GM23338 (cell line): ENCODE measurements around the gene SIGLEC6.

ENCODE experiments used
- CREB1 ChIP-seq: fragments of 250-450 bp; sonication (Bioruptor Pico); IDR thresholded peaks from 2 replicates; pipeline ENCODE4 v1.5.0; 2020; ENCODE audit warnings: low read depth, mild to moderate bottlenecking, moderate library complexity
- EZH2 ChIP-seq: fragments of 200-600 bp; sonication (generic); IDR thresholded peaks from one replicate; pipeline ENCODE4 v1.8.0; 2017; ENCODE audit warnings: antibody characterized with exemption, mild to moderate bottlenecking, low read depth; ENCODE audit not compliant: unreplicated experiment
- EZH2phosphoT487 ChIP-seq: fragments of 200-600 bp; sonication (generic); IDR thresholded peaks from one replicate; pipeline ENCODE4 v1.8.1; 2018; ENCODE audit warnings: antibody characterized with exemption; ENCODE audit not compliant: unreplicated experiment
- JUNB ChIP-seq: IDR thresholded peaks from one replicate; pipeline ENCODE4 v1.6.1; 2016; ENCODE audit warnings: antibody characterized with exemption; ENCODE audit not compliant: unreplicated experiment
- NANOG ChIP-seq: IDR thresholded peaks from 2 replicates; pipeline ENCODE4 v1.6.1; 2016; ENCODE audit warnings: antibody characterized with exemption, borderline replicate concordance
- POLR2AphosphoS5 ChIP-seq: IDR thresholded peaks from 2 replicates; pipeline ENCODE4 v1.6.1; 2016; ENCODE audit warnings: antibody characterized with exemption, low read depth
- ZNF114 ChIP-seq: fragments of 250-450 bp; sonication (Bioruptor Pico); IDR thresholded peaks from 2 replicates; pipeline ENCODE4 v1.5.0; 2020; ENCODE audit warnings: mild to moderate bottlenecking, moderate library complexity
- ZNF331 ChIP-seq: fragments of 250-450 bp; sonication (Bioruptor Pico); IDR thresholded peaks from 2 replicates; pipeline ENCODE4 v1.5.0; 2020; ENCODE audit warnings: low read depth, mild to moderate bottlenecking, moderate library complexity
- TF ChIP-seq, protein P1 (sequence below): IDR thresholded peaks from one replicate; pipeline ENCODE4 v1.6.1; 2018; ENCODE audit warnings: antibody characterized with exemption; ENCODE audit not compliant: unreplicated experiment
- TF ChIP-seq, protein P2 (sequence below), 2 experiments: fragments of 200-600 bp in 1 of 2; sonication (generic) in 1 of 2; conservative IDR thresholded peaks; 2 replicates each; pipeline versions ENCODE4 v1.5.1 to v1.6.1; 2016 to 2017; ENCODE audit warnings: antibody characterized with exemption in 2 of 2, low read depth in 2 of 2, mild to moderate bottlenecking in 2 of 2, moderate library complexity in 1 of 2
- TF ChIP-seq, protein P3 (sequence below): fragments of 250-450 bp; sonication (Bioruptor Pico); IDR thresholded peaks from 2 replicates; pipeline ENCODE4 v1.5.0; 2020; ENCODE audit warnings: mild to moderate bottlenecking, moderate library complexity
- TF ChIP-seq, protein P4 (sequence below): IDR thresholded peaks from 2 replicates; pipeline ENCODE4 v1.6.1; 2016; ENCODE audit warnings: antibody characterized with exemption

DNA sequence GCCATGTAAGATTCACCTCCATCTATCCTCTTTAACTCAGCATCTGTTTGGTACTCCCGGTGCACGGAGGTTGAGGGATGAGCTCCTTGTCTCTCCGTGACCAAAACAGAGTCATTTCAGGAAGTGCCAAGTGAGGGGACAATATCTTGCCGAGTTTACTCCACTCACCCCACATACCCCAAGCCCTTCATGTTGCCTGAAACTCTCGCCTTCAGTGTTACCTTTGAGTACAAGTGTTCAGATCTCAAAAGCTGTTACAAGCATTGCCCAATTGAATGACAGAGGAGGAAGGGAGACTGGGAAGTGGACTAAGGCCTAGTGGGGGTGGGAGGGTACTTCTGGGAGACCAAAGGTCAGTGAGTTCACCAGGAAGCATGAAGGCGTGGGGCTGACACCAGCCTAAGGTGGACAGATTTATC lies 23.8 kb downstream of the SIGLEC6 start:
- TF ChIP-seq, protein P1, sequence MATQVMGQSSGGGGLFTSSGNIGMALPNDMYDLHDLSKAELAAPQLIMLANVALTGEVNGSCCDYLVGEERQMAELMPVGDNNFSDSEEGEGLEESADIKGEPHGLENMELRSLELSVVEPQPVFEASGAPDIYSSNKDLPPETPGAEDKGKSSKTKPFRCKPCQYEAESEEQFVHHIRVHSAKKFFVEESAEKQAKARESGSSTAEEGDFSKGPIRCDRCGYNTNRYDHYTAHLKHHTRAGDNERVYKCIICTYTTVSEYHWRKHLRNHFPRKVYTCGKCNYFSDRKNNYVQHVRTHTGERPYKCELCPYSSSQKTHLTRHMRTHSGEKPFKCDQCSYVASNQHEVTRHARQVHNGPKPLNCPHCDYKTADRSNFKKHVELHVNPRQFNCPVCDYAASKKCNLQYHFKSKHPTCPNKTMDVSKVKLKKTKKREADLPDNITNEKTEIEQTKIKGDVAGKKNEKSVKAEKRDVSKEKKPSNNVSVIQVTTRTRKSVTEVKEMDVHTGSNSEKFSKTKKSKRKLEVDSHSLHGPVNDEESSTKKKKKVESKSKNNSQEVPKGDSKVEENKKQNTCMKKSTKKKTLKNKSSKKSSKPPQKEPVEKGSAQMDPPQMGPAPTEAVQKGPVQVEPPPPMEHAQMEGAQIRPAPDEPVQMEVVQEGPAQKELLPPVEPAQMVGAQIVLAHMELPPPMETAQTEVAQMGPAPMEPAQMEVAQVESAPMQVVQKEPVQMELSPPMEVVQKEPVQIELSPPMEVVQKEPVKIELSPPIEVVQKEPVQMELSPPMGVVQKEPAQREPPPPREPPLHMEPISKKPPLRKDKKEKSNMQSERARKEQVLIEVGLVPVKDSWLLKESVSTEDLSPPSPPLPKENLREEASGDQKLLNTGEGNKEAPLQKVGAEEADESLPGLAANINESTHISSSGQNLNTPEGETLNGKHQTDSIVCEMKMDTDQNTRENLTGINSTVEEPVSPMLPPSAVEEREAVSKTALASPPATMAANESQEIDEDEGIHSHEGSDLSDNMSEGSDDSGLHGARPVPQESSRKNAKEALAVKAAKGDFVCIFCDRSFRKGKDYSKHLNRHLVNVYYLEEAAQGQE: no peak
- TF ChIP-seq, protein P2, sequence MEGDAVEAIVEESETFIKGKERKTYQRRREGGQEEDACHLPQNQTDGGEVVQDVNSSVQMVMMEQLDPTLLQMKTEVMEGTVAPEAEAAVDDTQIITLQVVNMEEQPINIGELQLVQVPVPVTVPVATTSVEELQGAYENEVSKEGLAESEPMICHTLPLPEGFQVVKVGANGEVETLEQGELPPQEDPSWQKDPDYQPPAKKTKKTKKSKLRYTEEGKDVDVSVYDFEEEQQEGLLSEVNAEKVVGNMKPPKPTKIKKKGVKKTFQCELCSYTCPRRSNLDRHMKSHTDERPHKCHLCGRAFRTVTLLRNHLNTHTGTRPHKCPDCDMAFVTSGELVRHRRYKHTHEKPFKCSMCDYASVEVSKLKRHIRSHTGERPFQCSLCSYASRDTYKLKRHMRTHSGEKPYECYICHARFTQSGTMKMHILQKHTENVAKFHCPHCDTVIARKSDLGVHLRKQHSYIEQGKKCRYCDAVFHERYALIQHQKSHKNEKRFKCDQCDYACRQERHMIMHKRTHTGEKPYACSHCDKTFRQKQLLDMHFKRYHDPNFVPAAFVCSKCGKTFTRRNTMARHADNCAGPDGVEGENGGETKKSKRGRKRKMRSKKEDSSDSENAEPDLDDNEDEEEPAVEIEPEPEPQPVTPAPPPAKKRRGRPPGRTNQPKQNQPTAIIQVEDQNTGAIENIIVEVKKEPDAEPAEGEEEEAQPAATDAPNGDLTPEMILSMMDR (conservative IDR thresholded peaks at IDR 0.05; ENCODE audit: low read depth in 2 of 2): no peak
- TF ChIP-seq POLR2AphosphoS5 (no peak), EZH2 (no peak), CREB1 (CRISPR knock-in tag) (no peak), ZNF114 (no peak), JUNB (no peak), EZH2phosphoT487 (no peak), NANOG (no peak), ZNF331 (CRISPR knock-in tag) (no peak)
- TF ChIP-seq, protein P3, sequence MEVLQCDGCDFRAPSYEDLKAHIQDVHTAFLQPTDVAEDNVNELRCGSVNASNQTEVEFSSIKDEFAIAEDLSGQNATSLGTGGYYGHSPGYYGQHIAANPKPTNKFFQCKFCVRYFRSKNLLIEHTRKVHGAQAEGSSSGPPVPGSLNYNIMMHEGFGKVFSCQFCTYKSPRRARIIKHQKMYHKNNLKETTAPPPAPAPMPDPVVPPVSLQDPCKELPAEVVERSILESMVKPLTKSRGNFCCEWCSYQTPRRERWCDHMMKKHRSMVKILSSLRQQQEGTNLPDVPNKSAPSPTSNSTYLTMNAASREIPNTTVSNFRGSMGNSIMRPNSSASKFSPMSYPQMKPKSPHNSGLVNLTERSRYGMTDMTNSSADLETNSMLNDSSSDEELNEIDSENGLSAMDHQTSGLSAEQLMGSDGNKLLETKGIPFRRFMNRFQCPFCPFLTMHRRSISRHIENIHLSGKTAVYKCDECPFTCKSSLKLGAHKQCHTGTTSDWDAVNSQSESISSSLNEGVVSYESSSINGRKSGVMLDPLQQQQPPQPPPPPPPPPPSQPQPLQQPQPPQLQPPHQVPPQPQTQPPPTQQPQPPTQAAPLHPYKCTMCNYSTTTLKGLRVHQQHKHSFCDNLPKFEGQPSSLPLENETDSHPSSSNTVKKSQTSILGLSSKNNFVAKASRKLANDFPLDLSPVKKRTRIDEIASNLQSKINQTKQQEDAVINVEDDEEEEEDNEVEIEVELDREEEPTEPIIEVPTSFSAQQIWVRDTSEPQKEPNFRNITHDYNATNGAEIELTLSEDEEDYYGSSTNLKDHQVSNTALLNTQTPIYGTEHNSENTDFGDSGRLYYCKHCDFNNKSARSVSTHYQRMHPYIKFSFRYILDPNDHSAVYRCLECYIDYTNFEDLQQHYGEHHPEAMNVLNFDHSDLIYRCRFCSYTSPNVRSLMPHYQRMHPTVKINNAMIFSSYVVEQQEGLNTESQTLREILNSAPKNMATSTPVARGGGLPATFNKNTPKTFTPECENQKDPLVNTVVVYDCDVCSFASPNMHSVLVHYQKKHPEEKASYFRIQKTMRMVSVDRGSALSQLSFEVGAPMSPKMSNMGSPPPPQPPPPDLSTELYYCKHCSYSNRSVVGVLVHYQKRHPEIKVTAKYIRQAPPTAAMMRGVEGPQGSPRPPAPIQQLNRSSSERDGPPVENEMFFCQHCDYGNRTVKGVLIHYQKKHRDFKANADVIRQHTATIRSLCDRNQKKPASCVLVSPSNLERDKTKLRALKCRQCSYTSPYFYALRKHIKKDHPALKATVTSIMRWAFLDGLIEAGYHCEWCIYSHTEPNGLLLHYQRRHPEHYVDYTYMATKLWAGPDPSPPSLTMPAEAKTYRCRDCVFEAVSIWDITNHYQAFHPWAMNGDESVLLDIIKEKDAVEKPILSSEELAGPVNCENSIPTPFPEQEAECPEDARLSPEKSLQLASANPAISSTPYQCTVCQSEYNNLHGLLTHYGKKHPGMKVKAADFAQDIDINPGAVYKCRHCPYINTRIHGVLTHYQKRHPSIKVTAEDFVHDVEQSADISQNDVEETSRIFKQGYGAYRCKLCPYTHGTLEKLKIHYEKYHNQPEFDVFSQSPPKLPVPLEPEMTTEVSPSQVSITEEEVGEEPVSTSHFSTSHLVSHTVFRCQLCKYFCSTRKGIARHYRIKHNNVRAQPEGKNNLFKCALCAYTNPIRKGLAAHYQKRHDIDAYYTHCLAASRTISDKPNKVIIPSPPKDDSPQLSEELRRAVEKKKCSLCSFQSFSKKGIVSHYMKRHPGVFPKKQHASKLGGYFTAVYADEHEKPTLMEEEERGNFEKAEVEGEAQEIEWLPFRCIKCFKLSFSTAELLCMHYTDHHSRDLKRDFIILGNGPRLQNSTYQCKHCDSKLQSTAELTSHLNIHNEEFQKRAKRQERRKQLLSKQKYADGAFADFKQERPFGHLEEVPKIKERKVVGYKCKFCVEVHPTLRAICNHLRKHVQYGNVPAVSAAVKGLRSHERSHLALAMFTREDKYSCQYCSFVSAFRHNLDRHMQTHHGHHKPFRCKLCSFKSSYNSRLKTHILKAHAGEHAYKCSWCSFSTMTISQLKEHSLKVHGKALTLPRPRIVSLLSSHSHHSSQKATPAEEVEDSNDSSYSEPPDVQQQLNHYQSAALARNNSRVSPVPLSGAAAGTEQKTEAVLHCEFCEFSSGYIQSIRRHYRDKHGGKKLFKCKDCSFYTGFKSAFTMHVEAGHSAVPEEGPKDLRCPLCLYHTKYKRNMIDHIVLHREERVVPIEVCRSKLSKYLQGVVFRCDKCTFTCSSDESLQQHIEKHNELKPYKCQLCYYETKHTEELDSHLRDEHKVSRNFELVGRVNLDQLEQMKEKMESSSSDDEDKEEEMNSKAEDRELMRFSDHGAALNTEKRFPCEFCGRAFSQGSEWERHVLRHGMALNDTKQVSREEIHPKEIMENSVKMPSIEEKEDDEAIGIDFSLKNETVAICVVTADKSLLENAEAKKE (CRISPR knock-in tag): no peak
- TF ChIP-seq, protein P4, sequence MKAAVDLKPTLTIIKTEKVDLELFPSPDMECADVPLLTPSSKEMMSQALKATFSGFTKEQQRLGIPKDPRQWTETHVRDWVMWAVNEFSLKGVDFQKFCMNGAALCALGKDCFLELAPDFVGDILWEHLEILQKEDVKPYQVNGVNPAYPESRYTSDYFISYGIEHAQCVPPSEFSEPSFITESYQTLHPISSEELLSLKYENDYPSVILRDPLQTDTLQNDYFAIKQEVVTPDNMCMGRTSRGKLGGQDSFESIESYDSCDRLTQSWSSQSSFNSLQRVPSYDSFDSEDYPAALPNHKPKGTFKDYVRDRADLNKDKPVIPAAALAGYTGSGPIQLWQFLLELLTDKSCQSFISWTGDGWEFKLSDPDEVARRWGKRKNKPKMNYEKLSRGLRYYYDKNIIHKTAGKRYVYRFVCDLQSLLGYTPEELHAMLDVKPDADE: no peak
